Activated T-helper 9 cell treated with anti-CD3 and anti-CD28 coated beads, Interleukin-2, amount 50 U/mL, for 16 hours (primary cell): Measurements from ENCODE around the gene MST1.

ENCODE experiments used
- DNase-seq: peaks from one replicate; pipeline ENCODE4 v3.0.0-alpha.2; 2020; ENCODE audit warnings: low read depth

MST1 gene

GRCh38 chr3:49655731-49656285, 33.5 kb downstream of the MST1 start:
- no peak for DNase-seq

GRCh38 chr3:49654955-49655556, 34.2 kb downstream of the MST1 start:
- no peak for DNase-seq

GRCh38 chr3:49654176-49654825, 35.0 kb downstream of the MST1 start:
- DNase-seq: no peak

DNA sequence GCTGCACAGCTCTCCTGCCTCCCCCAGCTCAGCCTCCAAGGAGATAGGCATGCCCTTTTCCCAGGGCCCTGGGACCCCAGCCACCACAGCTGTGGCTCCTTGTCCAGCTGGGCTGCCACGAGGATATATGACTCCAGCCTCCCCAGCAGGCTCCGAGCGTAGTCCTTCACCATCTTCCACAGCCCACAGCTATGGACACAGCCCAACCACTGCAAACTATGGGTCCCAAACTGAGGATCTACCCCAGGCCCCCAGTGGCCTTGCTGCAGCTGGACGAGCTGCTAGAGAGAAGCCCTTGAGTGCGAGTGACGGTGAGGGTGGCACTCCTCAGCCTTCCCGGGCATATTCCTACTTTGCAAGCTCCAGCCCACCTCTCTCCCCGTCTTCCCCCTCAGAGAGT, 35.7 kb downstream of the MST1 start:
- DNase-seq: no peak

- no peak for DNase-seq
These were observed 36.3 kb downstream of the MST1 start for GRCh38 chr3:49652903-49653415.

DNA sequence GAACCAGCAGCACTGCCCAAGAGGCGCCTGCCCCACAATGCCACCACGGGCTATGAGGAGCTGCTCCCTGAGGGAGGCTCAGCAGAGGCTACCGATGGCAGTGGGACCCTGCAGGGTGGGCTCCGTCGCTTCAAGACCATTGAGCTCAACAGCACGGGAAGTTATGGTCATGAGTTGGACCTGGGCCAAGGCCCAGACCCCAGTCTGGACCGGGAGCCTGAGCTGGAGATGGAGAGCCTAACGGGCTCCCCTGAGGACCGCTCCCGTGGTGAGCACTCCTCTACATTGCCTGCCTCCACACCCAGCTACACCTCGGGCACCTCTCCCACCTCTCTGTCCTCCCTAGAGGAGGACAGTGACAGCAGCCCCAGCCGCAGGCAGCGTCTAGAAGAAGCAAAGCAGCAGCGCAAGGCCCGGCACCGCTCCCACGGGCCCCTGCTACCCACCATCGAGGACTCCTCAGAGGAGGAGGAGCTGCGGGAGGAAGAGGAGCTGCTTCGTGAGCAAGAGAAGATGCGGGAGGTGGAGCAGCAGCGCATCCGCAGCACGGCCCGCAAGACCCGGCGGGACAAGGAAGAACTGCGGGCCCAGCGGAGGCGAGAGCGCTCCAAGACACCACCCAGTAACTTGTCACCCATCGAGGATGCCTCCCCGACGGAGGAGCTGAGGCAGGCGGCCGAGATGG, 36.9 kb downstream of the MST1 start:
- no peak for DNase-seq

DNA sequence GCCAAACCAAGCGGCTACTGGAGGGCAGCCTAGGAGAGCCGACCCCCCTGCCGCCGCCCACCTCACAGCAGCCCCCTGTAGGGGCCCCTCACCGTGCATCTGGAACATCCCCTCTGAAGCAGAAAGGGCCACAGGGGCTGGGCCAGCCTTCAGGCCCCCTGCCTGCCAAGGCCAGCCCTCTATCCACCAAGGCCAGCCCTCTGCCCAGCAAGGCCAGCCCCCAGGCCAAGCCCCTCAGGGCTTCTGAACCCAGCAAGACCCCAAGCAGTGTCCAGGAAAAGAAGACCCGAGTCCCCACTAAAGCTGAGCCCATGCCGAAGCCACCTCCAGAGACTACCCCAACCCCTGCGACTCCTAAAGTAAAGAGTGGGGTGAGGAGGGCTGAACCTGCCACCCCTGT, 38.6 kb downstream of the MST1 start:
- DNase-seq: no peak

DNA sequence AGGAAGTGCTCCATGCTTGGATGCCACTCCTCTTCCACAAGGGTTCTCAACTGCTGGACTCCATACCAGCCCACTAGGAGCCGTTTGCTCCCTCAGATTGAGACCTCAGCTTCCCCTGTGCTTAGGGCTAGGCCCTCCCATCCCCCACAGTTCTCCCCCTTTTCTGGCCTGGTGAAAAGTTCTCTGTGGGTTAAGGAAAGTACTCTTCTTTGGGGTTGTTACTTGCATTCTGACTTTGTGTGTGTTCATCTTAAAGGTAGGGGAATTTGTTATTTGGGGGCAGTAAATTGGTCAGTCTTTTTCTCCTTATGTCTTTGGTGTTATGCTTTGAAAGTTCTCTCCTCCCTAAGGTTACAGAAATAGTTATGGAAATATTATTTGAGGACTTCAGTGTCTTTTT, 39.1 kb downstream of the MST1 start:
- DNase-seq: no peak

DNA sequence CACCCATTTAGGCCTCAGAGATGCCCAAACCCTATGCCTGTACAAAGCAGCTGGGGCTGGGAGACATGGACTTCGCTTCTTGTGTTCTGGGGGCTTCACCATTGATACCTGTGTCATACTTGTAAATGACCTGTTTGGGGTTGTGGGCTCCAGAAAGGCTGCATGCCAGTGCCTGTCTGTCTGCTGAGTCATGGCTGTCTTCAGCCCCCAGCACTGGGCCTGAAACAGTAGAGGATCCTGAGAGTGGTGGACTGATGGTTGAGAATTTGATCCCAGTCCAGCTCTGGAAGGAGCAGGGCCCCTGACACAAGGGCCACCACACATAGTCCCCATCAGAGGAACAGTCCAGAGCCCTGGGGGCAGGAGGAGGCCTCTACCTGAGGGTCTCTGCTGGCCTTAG, 39.7 kb downstream of the MST1 start:
- no peak for DNase-seq

DNA sequence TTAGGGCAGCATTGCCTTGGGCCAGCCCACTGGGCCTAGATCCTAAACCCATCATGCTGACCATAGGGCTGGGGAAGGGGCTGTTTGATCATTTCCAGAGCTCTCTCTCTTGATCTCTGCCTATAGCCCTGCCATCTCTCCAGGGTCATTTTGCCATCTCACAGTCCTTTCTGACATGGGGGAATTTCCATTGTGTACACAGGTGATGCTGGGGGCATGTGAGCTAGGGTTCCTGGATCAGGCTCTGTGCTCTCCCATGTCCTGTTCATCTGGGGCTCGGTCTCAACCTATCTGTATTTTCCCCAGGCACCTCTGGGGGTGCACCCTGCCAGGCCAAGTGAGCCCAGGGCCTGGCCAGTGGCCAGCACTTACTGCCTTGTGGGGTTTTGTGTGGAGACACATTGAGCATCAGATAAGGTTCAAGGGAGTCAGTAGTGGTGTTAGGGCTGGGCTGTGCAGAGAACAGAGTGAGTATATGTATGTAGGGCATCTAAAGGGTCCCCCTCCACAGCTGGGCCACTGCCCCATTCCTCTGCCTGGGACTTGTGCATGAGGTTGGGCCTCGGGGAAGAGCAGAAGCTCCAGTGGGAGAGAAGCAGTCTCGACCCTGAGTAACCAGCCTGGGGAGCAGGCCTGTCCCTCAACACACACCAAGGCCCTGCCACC, 40.8 kb downstream of the MST1 start:
- DNase-seq: no peak

DNA sequence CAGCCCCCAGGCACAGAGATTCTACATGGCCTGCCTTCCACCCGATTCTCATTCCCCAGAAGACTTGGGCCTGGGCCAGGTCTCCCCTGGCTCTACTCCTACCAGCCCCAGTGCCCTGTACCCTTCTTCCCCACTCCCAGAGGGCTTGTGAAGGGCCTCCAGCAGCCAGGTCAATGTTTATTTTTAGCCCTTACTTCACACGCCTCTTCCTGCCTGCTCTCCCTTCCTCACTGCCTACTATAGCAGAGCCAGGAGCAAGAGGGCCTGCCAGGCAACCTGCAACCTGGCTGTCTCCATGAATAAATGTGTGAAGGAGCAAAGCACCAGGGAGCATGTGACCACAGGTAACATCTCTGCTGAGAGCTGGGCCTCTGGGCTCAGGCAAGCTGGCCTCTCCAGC, 41.5 kb downstream of the MST1 start:
- DNase-seq: no peak

DNA sequence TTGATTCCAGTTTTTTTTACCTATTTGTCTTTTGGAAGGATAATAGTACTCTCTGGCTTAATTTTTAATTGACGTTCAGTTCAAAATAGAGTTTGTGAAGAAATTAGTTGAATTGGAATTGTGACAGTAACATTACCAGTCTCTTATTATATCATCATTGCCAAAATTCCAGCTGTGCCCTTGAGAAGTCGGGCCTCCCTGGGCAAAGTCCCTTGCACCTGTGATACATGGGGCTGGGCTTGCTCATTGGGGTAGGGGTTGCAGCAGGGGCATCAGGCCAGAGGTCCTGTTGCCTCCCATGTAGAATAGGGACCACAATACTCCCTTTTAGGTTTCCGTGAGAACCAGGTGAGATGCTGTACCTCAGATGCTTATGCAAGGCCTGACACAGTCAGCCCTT, 43.0 kb downstream of the MST1 start:
- no peak for DNase-seq

- DNase-seq: no peak
These were observed 44.6 kb downstream of the MST1 start for GRCh38 chr3:49644684-49645083.

GRCh38 chr3:49642708-49643145, 46.5 kb downstream of the MST1 start:
- DNase-seq: no peak

DNA sequence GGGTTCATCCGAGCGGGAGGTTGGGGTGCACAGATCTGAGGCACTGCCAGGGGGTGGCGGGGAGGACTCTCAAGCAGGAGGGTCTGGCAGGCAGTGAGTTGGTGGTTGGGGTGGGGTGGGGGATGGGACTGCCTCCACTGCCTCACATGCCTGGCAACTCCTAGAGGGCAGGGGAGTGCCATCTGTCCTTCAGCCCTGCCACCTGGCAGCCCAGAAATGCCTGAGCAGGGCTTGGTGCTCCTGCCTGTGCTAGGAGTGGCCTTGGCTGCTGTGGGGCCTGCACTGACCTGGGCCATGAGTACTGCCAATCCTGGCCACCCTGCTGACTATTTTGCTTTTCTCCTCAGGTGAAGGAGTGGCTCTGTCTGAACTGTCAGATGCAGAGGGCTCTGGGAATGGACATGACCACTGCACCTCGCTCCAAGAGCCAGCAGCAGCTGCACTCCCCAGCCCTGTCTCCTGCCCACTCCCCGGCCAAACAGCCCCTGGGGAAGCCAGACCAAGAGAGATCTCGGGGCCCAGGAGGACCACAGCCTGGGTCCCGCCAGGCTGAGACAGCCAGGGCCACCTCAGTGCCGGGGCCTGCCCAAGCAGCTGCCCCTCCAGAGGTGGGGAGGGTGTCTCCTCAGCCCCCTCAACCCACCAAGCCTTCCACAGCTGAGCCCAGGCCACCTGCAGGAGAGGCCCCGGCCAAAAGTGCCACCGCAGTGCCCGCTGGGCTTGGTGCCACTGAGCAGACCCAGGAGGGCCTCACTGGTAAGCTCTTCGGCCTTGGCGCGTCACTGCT, 47.2 kb downstream of the MST1 start:
- no peak for DNase-seq

DNA sequence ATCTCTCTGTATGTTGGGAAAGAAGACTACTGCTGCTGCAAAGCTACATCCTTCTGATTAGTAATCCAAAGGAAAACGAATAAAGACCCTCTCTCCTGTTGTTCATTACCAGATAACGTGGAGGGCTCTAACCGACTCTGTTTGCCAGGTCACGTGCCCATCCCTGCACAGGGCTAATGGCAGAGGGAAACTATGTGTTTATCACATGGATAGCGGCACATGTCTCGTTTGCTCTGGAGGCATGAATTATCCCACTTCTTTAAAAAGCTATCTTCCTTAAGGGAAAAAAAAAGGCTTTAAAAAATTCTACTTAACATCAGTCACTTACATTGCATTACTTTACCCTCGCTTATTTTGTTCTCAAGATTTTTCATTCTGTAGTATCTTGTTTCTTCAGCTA, 48.0 kb downstream of the MST1 start:
- no peak for DNase-seq

- DNase-seq: no peak
These were observed 49.7 kb downstream of the MST1 start for GRCh38 chr3:49639551-49639950.

- no peak for DNase-seq
These were observed 50.8 kb downstream of the MST1 start for GRCh38 chr3:49638445-49638844.

- DNase-seq: no peak
These were observed 52.2 kb downstream of the MST1 start for GRCh38 chr3:49636883-49637609.

- DNase-seq: no peak
These were observed 54.5 kb downstream of the MST1 start for GRCh38 chr3:49634736-49635135.
